ENCODE measurements around the gene SDC3.

The SDC3 gene

GRCh38 chr1:30864681-30865080 is 43.9 kb downstream of the SDC3 start:
- in situ Hi-C loops (cut with MboI; ENCODE audit: low sequenced_read_pairs, unreplicated experiment), result no loop called here
- DNase-seq (ENCODE audit: low spot score), result no peak
- TF ChIP-seq, protein P1, sequence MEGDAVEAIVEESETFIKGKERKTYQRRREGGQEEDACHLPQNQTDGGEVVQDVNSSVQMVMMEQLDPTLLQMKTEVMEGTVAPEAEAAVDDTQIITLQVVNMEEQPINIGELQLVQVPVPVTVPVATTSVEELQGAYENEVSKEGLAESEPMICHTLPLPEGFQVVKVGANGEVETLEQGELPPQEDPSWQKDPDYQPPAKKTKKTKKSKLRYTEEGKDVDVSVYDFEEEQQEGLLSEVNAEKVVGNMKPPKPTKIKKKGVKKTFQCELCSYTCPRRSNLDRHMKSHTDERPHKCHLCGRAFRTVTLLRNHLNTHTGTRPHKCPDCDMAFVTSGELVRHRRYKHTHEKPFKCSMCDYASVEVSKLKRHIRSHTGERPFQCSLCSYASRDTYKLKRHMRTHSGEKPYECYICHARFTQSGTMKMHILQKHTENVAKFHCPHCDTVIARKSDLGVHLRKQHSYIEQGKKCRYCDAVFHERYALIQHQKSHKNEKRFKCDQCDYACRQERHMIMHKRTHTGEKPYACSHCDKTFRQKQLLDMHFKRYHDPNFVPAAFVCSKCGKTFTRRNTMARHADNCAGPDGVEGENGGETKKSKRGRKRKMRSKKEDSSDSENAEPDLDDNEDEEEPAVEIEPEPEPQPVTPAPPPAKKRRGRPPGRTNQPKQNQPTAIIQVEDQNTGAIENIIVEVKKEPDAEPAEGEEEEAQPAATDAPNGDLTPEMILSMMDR (IDR thresholded peaks at IDR 0.05; ENCODE audit: borderline replicate concordance, control extremely low read depth, extremely low read depth, insufficient read depth, missing control alignments), result no peak

DNA sequence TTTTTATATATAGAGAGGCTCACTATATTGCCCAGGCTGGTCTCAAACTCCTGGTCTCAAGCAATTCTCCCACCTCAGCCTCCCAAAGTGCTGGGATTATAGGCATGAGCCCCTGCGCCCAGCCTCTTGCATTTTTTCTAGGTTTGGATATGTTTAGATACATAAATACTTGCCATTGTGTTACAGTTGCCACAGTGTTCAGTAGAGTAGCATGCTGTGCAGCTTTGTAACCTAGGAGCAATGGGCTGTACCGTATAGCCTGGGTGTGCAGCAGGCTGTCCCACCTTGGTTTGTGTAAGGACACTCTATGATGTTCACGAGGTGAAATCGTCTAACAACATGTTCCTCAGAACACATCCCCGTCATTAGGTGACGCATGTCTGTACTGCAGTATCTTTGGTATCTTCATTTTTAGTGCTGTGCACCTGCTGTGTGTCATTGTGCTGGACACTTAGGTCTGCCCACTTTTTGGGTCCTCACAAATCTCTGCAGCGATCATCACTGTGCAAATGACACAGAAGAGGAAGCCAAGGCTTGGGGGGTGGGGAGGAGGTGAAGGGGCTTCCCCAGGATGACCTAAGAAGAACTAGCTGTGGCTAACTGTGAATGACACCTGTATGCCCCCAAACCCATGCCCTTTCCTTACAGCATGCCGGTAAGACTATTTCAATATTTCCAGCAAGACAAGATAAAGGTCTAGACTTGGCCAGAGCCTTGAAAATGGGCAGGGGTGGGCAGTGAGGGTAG is 44.5 kb downstream of the SDC3 start:
- in situ Hi-C loops (cut with MboI; ENCODE audit: low sequenced_read_pairs, unreplicated experiment), result no loop called here
- TF ChIP-seq, protein P1 (IDR thresholded peaks at IDR 0.05; ENCODE audit: borderline replicate concordance, control extremely low read depth, extremely low read depth, insufficient read depth, missing control alignments), result no peak
- DNase-seq (ENCODE audit: low spot score), result no peak

DNA sequence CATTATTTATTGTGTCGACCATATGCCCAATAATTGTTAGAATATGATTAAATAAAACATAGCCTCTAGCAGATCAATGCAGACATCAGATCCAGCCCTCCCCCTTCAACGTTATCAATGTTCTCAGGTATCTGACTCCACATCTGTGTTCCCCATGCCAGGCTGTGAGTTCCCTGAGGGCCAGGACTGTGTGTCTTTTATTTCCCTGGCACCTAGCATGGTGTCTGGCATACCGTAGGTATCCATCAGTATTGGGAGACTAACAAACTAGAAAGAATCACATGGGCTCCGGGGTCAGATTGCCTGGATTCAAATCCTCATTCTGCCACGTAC is 48.3 kb downstream of the SDC3 start:
- DNase-seq (ENCODE audit: low spot score), result no peak

DNA sequence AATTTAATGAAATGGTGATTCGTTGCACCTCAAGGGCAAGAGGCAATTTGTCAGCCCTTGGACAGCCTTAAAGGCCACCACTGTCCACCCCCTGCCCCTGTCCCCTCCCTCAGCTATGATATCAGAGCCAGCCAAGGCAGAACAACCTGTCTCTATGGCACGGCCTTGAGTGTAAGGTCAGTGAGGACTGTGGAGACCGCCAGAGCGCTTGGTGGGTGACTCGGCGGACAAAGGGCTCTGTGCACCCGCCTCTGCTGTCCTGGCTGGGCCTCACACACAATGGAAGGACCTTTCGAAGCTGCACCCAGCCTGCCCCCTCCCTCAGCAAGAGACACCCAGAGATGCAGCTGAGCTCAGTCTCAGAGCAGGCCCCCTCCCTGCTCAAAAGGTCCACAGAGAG is 50.6 kb downstream of the SDC3 start:
- no peak for DNase-seq (ENCODE audit: low spot score)
- TF ChIP-seq, protein P1 (IDR thresholded peaks at IDR 0.05; ENCODE audit: borderline replicate concordance, control extremely low read depth, extremely low read depth, insufficient read depth, missing control alignments), result no peak
- in situ Hi-C loops (cut with MboI; ENCODE audit: low sequenced_read_pairs, unreplicated experiment), result no loop called here

More for the DNA sequence above, 48.3 kb downstream of the SDC3 start:
- TF ChIP-seq, protein P1 (IDR thresholded peaks at IDR 0.05; ENCODE audit: borderline replicate concordance, control extremely low read depth, extremely low read depth, insufficient read depth, missing control alignments), result no peak
- in situ Hi-C loops (cut with MboI; ENCODE audit: low sequenced_read_pairs, unreplicated experiment), result no loop called here

DNA sequence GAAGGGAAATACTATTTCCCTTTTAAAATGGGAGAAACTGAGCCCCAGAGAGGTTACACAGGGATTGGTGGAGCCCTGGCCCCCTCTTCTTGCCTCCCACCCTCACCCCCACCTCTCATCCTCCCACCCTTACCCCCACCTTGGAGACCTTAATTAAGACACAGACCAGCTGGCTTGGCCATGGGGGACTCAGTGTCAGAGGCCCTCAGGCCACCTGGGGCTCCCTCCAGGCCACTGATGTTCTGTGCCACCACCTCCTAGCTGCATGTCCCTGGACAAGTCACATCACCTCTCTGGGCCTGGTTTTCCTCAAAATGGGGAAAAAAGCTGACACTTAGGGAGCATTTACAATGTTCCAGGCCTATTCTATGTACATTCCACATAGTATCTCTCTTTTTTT is 51.5 kb downstream of the SDC3 start:
- TF ChIP-seq, protein P1 (IDR thresholded peaks at IDR 0.05; ENCODE audit: borderline replicate concordance, control extremely low read depth, extremely low read depth, insufficient read depth, missing control alignments), result no peak
- DNase-seq (ENCODE audit: low spot score), result no peak
- in situ Hi-C loops (cut with MboI; ENCODE audit: low sequenced_read_pairs, unreplicated experiment), result no loop called here

GRCh38 chr1:30856260-30856790 is 52.2 kb downstream of the SDC3 start:
- DNase-seq (ENCODE audit: low spot score), result no peak
- in situ Hi-C loops (cut with MboI; ENCODE audit: low sequenced_read_pairs, unreplicated experiment), result no loop called here
- TF ChIP-seq, protein P1 (IDR thresholded peaks at IDR 0.05; ENCODE audit: borderline replicate concordance, control extremely low read depth, extremely low read depth, insufficient read depth, missing control alignments), result no peak
